Activated T-cell treated with anti-CD3 and anti-CD28 coated beads for 4 hours (primary cell): Measurements from ENCODE around the gene FMNL2.

Source experiments
- DNase-seq: peaks from one replicate; pipeline ENCODE4 v3.0.0-alpha.2; 2020

Gene FMNL2

GRCh38 chr2:152542337-152542994 is 207.5 kb downstream of the FMNL2 start:
- DNase-seq: no peak

DNA sequence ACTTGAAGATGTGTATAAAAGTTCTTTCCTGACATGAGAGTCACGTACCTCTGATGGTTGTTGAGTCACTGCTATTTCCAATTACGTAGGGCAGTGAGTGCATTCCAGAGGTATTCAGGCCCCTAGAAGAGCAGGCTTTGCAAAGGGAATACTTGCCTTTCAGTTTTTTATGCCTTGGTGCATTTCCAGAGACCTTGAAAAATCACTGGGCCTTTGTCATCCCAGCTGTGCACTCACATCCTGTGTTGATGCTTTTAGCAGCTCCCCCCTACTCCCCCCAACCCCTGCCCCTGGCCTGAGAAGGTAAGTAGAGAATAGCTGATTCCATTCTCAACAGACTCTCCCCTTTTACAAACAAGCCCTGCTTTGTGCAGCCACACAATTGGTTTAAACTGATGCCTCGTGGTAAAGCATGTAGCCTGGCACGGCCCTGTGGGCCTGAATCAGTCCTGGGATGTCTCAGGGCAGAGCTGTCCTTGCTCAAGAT is 208.1 kb downstream of the FMNL2 start:
- no peak for DNase-seq

- no peak for DNase-seq
Measured at GRCh38 chr2:152543717-152544116, 208.7 kb downstream of the FMNL2 start.

DNA sequence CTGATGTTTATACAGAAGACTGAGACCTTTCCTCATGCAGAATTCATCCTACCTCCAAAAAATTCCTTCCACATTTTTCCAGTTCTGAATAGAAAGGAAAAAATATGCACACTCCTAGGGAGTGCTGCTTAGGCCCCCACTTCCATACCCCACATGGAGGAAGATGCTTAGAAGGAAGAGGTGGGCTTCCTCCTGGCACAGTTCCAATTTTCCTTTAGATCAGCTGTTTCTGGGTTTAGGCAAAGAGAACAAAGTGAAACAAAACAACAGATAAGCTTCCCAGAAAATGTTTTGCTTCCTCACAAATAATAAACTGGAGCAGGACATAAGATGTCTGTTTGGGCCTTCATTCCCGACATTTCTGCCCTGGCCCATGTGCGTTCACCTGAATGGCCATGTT is 209.7 kb downstream of the FMNL2 start:
- DNase-seq: no peak

- DNase-seq: no peak
Measured at GRCh38 chr2:152546230-152546837, 211.4 kb downstream of the FMNL2 start.

DNA sequence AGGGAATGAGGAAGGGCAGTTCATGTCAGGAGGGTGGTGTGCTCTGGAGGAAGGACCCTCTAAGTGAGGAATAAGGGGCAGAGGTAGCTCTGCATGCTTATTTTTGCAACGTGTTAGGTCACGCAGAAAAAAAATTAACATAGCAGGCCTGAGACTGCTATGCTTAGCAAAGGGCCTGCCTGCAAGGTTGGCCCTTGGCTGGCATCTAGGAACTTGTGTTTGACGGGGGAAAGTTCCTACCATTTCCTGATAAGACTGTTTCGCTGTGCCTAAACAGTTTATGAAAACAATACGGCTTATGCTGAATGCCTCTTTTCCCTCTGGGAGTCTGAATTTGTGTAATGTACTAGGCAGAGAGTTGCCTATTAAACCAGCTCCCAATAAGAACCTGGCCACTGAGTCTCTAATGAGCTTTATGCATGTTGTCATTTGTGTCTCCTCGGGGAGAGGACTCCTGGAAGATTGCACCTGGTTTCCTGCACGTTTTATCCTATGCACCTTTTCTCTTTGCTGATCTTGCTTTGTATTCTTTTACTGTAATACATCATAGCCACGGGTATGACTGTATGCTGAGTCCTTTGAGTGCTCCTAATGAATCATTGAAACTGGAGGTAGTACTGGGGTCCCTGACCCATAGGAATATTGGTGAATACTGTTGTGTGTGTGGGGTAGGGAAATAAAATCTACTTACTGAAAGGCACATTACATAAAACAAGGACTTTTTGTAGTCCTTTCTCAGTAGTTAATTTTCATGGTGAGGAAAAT is 213.3 kb downstream of the FMNL2 start:
- no peak for DNase-seq

DNA sequence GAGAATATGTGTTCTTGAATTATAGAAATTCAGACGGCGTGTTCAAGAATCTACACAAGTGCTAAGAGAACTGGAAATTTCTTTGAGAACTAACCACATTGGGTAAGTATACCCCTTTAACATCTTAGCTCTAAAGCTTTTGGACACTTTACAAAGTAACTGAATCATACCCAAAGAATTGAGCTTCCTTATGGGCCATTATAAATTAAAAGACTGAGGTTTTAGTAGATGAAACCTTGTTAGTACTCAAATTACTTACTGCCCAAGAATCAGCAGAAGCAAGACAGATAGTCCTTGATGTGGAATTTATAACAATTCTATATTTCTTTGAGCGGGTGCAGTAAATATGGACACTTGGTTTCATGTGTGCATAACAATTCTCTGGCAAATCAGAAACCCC is 214.0 kb downstream of the FMNL2 start:
- DNase-seq: no peak

DNA sequence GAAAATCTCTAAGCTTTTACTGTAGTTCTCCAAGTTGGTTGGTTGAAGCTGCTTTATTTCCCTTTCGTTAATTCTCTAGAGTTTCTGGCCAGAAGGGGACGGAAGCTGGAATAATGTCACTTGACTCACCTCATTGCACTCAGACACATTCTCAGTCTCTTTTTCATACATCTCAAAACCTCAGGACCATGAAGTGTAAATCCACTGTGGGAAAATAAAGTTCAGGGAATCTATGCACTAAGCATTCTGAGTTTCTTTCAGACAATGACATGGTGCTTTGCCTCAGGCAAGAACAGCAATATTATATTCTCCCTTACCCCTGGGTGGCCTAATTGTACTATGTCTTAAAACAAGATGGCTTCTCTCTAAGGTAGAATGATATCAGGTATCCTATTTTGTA is 214.4 kb downstream of the FMNL2 start:
- DNase-seq: no peak

DNA sequence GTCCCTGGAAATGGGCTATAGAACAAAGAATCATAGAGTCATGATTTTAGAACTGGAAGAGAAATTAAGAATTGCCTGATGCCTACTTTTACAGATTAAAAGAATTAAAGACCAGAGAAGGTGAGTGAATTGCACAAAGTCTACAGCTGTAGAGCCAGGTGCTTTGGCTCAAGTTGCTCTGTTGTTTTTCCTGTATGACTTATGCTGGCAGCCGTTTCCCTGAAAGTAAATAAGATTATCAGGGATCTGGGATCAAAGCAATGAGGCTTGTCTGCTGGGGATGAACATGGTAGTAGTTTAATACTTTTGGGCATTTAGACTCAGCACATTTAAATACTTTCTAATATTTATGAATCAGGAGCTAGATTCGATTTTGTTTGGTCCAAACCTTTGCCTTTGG is 215.4 kb downstream of the FMNL2 start:
- no peak for DNase-seq

- no peak for DNase-seq
Measured at GRCh38 chr2:152552888-152553287, 217.9 kb downstream of the FMNL2 start.

GRCh38 chr2:152553518-152553917 is 218.5 kb downstream of the FMNL2 start:
- DNase-seq: no peak

DNA sequence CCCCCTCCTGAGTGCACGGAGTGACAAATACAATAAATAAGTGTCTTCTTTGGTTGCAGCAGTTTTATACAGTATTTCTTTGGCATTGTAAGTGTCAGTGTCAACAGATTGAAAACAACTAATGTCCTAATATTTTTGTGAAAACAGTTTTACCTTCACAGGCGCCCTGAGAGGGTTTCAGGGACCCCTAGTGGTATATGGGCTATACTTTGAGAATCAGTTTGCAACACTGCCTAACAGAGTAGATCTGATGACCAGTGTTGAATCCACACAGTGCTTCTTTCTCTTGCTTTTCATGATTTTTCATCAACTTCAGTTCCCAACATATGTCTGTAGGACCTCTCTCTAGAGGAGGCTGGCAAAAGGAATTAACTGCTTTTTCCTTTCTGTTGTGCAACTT is 220.1 kb downstream of the FMNL2 start:
- DNase-seq: no peak

GRCh38 chr2:152556506-152556905 is 221.5 kb downstream of the FMNL2 start:
- DNase-seq: no peak

- DNase-seq: no peak
Measured at GRCh38 chr2:152557273-152557888, 222.4 kb downstream of the FMNL2 start.

DNA sequence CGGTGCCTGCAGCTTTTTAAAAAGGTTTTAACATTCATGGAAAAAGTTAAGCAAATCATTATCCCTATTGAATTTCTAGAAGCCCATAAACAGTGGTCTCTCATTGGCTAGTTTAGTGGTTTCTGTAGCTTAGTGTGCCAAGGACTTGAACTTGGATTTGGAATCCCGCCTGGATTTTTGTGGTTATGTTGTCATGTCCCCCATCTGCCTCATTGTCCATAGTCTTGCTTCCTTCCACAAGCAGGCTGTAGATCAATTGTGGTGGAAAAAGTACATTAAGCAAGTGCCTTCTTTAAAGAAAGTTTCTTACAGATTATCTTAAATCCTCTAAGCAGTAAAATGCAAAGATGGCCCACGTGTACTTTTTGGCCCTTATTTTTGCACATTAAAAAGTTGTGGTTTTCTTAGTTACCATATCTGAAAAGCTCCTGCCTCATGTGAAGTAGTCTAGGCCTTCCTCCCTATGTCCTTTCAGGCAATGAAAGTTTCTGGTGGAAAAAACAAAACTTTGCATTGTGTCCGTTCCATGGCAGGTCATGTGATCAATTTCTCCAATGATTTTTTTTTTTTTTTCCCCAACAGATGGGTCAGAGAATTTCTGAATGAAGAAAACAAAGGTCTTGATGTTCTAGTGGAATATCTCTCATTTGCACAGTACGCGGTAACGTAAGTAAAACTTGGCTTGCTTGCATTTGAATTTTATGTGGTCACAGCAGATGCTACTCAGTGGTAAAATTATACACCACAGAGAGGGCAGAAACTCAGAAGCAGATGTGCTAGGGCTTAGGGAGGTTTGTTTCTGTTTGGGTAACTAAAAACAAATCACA is 223.4 kb downstream of the FMNL2 start:
- DNase-seq: no peak

- no peak for DNase-seq
Measured at GRCh38 chr2:152559008-152559407, 224.0 kb downstream of the FMNL2 start.

GRCh38 chr2:152560166-152560565 is 225.2 kb downstream of the FMNL2 start:
- DNase-seq: no peak

- no peak for DNase-seq
Measured at GRCh38 chr2:152560873-152561595, 226.1 kb downstream of the FMNL2 start.

DNA sequence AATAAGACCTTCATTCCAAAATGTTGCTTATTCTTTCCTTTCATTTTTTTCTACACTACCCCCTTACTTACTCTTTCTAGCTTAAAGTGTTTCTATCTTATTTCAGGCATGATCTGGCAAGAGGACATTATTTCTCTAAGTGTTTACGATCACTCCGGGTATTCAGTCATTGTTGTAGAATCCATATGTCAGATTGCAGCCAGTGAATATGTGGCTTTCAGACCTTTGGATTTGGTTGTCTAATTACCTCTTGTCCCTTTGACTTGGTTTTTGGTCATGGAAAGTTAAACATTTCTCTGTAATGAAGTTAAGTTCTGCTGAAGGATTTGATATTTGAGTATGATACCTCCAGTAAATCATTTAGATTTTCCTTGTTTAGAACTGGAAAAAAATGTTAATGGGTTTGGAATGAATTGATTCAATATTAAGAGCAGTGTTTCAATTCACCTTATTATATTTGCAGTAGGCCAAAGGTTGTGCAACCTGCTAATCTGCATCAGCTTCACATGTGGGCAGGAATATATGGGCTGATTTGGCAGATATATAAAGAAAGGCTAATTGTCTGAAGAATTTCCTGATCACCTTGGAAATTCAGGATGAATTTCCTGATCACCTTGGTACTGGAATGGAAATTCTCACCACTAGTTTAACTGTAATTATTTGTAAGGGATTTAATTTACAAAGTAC is 227.4 kb downstream of the FMNL2 start:
- DNase-seq: no peak

DNA sequence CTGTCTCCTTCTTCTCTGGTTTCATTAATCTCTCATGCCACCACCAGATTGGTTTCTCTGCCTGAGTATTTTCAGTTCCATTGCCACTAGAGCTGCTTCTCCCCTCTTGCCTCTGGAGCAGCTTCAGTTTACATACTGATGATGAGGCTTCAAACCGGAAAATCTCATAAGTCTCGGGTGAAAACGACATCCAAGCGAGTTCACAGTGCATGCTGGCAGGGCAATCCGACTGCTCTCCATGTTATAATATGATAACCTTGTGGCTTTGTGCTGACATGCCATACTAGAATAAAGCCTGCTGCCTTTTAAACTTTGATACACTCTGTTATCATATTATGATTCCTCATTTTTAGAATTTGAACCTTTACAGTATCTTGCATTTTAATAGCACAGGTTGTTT is 228.8 kb downstream of the FMNL2 start:
- DNase-seq: no peak
